HG03196 (cell line): Measurements from ENCODE around the gene NR6A1.

Experiments used
- ATAC-seq: cut with Tn5 transposase; IDR thresholded peaks from one replicate; pipeline ENCODE4 v1.9.1; 2021; ENCODE audit not compliant: unreplicated experiment

NR6A1 gene

DNA sequence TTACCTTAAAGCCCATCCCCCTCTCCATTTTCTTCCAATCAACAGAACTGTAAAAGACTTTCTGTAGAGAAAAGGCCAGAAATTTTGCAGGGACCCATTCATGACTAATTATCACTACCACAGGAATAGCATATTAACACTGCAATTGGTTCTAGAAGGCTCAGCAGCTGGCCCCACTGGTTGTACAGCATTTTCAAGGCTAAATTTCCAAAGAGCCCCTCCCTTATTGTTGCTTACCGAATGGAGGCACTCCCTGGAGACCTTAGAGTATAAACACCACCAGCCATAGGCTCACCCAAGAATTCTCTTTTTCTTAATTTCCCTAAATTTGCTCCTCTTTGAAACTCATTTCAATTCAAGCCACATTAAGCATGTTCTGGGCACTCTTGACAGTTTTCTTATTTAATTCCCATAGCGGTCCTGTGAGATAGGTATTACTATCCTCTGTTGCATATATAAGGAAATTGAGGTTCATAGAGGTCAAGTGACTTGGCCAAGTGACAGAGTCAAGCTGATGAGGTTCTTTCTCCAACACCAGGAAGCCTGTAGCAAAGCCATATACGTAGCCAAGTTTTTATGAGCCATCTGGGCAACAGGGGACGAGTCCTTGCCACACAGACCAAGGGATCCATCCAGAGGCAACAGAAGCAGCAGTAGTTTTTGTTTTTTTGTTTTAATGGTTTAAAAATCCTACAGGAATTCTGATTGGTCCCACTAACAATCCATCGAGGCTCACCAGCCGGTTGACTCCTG is 180.0 kb downstream of the NR6A1 start:
- ATAC-seq, result no peak

DNA sequence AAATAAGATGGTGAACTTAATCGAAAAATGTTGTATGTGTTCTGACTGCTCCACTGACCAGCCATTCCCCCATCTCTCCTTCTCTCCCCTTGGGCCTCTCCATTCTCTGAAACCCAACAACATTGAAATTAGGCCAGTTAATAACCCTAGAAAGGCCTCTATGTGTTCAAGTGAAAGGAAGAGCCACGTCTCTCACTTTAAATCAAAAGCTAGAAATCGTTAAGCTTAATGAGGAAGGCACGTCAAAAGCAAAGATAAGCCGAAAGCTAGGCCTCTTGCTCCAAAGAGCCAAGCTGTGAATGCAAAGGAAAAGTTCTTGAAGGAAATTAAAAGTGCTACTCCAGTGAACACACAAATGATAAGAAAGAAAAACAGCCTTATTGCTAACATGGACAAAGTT is 186.5 kb downstream of the NR6A1 start:
- ATAC-seq, result no peak

DNA sequence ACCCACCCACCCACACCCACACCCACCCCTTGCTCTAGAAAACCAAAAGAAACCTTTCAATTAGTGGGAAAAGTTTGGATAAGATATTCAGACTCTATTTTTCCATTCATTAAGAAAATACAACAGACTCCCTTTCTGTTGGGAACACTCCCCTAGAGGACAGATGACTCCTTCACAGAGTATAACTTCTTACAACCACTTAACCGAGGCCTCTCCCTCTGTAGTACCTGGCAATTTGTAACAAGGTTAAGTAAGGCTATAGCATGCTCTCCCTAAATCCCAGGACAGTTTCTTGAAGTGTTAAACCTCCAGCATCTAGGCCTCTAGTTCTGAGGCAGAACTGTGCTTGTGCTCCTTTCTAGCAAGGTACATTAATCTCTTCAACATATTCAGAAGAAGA is 188.0 kb downstream of the NR6A1 start:
- ATAC-seq, result no peak

DNA sequence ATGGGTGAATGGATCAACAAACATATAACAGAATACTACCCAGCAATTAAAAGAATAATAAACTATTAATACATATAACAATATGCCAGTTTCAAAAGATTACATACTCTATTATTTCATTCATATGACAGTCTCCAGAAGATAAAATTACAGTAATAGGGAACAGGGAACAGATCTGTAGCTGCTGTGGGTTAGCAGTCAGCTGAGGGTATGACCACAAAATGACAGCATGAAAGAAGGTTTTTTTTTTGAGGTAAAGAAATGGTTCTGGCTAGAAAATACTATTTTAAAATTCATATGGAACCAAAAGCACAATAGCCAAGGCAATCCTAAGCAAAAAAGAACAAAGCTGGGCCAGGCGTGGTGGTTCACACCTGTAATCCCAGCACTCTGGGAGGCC is 190.9 kb downstream of the NR6A1 start:
- ATAC-seq, result no peak

DNA sequence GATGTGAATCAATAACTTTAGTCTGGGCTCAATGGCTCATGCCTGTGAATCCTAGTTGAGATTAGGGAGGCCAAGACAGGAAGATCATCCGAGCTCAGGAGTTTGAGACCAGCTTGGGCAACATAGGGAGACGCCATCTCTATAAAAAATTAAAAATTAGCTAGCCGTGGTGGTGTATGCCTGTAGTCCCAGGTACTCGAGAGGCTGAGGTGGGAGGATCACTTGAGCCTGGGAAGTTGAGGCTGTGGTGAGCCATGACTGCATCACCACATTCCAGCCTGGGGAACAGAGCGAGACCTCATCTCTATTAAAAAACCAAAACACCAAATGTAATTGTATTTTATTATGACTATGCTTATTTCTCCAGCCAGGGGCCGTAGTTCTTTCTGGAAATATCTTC is 194.4 kb downstream of the NR6A1 start:
- no peak for ATAC-seq

DNA sequence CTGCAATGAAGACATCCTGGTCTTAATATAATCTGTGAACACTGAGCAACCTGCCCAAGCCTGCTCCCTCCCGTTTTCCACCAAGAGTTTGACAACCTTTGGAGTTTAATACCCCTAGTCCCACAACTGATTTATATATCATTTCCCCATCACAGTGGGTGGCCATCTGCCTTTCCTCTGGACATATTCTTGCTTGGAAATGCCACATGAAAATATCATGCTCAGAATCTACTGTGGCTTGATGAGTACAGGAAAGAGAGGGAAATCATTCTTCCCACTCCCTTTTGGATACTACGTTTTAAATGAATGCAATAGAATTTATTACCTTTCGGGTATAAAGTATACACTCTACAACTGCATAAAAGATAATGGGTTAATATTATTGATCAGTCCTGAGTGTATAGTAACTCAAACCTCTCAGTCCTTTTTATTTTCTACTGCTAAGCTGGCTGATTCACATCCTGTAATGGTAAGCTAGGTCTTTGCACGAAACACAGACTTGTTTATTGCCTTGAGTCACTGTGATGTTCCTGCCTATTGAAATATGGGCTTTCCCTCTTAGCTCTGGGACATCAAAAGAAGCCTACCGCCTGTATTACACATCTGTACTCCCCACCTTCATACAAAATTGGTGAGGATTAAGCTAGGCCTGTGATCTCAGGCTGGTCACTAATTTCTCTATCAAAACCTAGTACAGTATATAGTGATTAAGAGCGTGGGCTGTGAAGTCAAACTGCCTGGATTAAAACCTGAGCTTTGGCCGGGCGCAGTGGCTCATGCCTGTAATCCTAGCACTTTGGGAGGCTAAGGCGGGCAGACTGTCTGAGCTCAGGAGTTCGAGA is 196.4 kb downstream of the NR6A1 start:
- ATAC-seq, result no peak

DNA sequence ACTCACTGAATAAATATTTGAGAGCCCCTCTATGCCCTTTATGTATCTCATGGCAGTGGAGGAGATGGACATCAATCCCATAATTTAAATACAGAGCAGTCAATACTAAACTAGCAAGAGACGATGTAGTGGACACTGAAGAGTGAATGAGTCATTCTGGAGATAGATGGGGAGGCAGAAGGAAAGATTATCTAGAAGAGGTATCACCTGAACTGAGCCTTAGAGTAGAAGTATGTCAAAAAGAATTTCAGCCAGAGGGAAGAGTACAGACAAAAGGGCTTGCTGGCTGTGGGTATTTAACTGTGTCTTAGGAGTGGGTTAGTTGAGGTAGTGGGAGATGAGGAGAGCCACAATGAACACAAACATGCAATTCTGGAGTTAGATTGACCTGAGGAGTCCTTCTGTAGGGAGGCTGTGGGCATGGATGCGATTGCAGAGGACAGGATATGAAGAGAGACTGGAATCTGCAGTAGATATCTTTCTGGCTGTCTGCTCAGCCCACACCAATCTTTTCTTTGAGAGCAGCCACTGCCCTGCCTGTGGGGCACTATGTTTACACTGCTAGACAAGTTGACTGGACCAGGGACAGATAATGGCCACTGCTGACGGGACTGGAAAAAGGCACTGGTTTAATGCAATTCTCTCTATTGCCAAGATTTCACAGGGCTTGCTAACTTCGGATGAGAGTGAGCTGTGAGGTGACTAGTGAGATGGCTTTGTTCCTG is 200.0 kb downstream of the NR6A1 start:
- ATAC-seq, result no peak

DNA sequence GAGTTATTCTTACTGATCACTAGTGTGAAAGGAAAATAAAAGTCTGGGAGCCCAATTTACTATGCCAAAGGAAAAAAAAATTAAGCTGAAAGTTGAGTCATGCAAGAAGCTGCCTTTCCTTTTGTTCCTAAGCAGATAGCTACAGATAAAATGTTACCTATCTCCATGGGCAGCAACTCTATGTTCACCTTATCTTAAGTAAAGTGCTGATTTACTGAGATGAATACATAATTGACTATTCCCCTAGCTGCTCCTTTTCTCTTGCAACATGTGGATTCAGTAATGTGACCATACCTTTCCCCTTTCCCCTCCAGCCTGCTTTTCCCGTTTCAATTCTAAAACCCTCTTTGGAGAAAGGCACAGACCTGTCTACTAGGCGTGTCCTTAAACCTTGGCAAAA is 201.2 kb downstream of the NR6A1 start:
- ATAC-seq, result no peak

DNA sequence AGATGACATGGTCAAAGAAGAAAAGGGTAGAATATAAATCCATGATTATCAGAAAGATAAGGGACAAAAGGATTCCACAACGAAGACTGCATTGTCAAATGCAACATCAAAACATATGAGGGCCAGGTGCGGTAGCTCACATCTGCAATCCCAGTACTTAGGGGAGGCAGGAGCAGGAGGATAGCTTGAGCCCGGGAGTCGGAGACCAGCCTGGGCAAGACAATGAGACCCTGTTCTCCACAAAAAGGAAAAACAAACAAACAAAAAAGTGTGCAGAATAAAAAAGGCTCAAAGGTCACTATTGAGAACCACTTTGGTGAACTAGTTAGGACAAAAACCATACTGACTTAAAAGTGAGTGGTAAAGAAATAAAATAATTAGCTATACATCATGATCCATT is 203.7 kb downstream of the NR6A1 start:
- ATAC-seq, result no peak

DNA sequence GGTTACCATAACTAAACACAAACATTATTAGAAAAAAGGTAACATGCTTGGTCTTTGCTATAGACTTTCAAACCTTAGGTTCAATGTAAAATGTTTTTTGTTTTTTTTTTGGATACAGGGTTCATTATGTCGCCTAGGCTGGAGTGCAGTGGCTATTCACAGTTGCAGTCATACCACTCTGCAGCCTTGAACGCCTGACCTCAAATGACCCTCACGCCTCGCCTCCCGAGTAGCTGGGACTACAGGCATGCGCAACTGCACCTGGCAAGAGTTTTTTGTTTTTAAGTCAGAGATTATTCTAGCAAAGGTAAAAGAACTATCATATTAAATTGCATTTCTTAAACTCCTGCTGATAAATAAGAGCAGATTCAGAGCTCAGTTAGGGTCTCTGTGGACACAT is 208.8 kb downstream of the NR6A1 start:
- ATAC-seq, result no peak

DNA sequence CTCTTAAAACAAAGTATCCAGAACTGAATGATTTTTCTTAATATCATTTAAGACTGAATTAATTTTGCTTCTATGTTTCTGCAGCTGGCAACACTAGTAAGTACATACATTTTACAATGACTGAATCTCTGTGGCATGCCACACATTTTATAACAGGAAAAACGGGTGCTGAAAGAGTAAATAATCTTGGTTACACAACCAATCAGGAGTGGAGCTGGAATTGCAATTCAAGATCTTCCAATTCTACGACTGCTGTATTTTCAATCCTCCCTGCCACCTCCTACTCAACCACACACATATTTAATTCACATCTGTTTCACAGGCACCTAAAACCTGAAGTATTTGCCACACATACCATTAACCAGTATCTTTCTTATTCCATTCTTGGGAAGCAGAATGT is 211.2 kb downstream of the NR6A1 start:
- ATAC-seq, result no peak

DNA sequence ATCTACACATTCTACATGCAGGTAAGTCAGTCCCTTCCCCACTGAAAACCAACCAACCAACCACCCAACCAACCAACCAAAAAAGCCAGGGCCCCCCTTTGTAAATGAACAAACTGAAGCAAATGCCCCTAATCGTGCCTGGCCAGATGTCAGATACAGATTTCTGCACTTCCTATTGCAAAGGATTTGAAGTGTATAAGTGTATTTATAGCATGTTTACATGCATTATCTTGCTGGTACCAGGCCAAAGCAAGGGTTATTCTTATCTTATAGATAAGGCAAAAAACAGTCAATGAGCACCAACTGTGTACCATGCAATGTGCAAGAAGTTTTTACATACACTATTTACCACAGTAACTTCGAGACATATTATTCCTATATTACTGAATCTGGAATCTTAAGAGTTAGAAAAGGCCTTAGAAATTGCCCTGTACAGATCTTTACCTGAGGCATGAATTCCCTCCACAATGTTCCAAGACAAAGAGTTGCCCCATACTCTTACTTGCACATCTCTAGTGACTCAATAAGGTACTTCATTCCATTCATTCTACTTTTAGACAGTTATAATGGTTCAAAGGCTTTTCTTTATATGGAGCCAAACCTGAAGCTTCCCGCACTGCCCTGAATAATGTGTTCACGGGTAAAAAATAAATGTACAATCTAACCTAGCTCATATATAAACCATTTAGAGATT is 212.2 kb downstream of the NR6A1 start:
- ATAC-seq, result no peak

DNA sequence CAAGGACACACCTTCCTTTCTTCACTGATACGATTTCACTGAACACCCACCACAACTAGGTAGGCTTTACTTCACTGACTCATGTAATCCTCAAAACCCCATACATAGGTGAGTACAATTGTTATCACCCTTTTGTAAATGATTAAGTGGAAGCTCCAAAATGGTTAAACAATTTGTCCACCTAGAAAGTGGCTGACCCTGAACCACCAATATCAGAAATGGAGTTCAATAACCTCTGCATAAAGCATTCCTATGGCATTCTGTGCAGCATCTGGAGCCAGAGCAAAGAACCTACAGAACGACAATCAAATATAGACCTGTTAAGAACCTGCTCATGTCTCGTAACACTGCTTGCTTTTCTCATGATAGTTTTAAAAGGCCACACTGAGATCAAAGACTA is 213.2 kb downstream of the NR6A1 start:
- no peak for ATAC-seq

DNA sequence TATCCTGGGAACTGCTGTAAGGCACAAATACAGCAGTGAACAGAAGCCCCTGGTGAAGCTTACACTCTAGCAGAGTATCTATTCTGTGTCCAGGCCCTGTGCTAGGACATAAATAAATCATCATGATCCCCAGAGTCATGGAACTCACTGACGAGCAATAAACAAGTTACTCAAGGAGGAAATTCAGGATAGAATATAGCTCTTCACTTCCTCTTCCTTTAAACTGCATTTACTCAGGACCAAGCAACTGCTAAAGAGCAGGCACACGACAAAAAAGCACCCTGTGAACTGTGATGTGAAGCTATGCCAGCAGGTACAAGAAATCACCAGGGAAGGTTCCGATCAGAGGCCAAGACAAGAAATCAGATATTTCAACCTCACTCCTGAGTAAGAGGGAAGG is 216.1 kb downstream of the NR6A1 start:
- no peak for ATAC-seq

DNA sequence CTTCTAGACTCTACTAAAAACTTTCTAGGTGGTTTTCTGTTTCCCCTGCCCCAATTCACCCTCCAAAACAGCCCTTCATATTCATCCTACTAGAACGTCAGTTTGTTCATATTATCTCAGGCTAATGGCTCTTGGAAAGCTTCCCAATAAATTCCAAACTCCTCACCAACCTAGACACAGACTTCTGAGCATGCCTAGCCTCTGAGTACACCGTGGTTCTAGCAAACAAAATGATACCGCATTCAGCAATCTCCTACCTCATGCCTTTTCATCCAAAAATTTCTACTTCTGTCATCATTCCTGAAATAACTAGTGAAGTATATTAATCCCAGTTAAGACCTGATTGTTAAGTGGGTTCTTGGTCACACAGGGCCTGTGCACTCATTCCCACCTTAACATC is 217.4 kb downstream of the NR6A1 start:
- no peak for ATAC-seq

DNA sequence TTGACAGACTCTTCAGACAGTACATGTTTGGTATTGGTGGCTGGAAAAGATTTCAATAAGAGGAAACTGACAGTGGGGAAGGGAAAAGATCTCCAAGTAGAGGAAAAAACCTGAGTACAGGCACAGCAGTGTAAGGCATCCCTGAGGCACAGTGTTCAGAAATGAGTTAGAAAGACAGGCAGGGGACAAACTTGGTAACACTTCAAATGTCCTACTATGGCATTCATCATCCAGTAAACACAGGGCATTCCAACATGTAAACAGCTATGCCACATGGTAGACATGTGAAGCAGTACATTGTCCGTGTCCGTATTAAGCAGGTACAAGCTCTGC is 218.9 kb downstream of the NR6A1 start:
- ATAC-seq, result no peak

DNA sequence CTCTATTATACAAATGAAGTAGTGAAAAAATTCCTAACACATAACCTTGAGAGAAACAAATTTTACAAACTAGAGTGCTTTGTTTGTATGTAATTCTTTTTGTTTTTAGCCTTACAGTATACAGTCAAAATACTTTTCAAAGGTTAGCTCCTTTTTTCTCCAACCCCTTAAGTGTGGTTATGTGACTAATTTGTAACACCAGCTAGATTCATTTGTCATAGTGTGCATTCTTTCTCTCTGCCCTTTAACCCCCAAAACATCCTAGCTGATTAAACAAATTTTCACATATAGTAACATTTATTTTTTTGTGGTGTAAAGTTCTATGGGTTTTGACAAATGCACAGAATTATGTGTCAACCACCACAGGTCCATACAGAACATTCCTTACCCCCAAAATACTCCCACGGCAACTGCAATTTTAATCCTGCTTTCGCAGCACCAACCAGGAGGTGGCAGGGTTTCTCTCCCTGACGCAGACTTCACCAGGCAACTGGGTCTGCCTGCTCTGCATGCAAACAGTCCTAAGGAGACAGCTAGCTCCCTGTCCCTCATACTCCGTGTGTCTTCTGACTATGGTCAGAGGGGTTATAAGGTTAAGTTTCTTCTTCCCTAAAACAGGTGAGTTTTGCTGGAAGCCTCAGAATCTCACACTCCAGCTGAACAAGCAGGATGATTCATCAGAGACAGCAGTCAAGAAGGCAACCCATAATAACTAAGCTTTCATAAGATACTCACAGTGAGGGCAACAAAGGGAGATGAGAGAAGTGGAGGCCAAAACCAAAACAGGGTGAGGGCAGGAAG is 219.4 kb downstream of the NR6A1 start:
- ATAC-seq, result no peak

DNA sequence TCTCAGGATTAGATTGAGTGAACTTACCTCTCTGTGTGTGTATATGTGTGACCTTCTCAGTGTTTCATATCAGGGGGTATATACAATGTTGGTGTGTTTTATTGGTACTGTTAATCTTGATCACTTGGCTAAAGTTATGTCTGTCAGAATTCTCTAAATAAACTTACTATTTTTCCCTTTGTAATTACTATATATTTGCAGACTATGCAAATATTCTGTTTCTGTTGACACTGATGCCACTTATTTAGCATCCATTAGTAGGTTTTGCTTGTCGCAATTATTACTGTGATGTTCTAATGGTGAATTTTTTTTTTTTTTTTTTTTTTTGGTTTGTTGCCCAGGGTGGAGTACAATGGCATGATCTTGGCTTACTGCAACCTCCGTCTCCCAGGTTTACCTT is 221.0 kb downstream of the NR6A1 start:
- ATAC-seq, result no peak

DNA sequence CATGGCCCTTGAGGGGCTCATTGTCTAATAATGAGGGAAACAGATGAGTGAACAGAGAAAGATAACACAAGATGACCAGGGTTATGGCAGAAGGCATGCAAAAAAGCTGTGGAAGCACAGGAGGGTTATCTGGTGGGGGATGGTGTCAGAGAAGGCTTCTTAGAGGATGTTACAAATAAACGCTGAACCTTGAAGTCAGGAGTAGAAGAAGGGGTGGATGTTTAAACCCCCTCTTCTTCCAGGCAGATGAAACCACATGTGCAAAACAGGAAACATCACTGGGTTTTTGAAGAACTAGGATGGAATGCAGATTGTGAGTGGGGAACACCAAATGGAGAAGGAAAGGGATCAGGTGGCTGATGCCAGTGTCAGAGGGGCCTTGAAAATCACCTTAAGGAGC is 222.1 kb downstream of the NR6A1 start:
- ATAC-seq, result no peak

DNA sequence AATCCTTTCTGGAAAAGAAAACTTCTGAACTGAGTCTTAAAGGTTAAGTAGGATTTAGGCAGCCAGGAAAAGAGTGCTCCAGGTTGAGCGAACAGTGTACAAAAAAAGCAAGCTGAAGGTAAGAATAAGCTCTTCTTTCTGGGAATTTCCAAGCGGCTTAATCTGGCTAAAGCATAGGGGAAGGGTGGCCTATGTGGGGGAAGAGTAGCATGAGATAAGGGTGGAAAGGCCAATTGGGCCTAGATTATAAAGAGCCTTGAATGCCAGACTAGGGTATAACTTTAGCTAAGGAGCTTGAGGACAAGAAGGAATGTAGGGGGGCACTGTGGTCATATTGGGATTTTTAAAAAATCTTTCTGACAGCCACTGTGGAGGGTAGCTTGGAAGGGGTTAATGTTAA is 226.6 kb downstream of the NR6A1 start:
- ATAC-seq, result no peak

DNA sequence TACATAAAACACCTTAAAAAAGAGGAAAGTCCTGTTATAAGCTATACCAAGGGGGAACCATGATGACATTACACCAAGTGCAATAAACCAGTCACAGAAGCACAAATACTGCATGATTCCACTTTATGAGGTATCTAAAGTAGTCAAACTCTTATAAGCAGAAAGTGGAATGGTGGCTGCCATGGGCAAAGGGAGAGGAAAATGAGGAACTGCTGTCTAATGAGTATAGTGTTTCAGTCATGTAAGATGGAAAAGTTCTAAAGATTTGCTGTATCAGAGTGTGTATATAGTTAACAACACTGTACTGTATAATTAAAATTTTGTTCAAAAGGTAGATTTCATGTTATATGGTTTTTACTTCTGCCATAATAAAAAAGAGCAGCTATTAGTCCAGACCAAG is 229.3 kb downstream of the NR6A1 start:
- no peak for ATAC-seq
